ENCODE data around the gene FSIP1. TPM values are rescaled to one million over a fixed set of nuclear protein-coding genes. Genes with fewer than 3 reads are reported as not detected.

The FSIP1 gene
- total and polyA plus RNA-seq, 8 donors = 0.11 to 0.64 (median 0.38) TPM

DNA sequence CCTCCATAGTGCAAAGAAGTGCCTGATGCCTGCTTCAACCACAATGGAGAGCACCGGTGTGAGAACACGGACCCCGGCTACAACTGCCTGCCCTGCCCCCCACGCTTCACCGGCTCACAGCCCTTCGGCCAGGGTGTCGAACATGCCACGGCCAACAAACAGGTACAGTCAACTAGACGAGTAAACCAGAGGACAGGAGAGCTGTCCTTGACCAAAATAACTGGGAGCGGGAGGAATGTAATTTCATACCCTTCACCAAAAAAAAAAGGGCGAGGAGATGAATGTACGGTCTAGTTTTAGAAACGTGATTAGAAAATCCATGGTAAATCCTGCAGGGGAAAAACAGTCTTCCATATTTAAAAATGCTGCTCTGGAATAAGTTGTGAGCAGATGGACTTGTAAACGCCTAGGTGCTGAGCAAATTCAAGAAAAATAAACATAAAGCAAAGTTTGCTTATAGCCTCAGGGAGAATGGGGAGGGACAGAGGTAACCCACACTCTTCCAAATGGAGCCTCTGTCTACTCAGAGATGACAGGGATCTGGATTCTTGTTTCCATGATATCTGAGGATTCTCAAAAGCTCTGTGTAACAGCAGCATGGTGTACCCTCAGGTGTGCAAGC, 193.3 kb downstream of the FSIP1 start:
- Histone ChIP-seq H3K4me1 (no peaks in the 10 kb centered on the region), H3K27ac (no peak overlapping the region), H3K27me3 (no peaks in the 10 kb centered on the region), H3K36me3 (peaks cover 3 to 59% (median 16%) of the 10 kb centered on the region in 3 donors), H3K9me3 (no peaks in the 10 kb centered on the region), H3K4me3 (no peak overlapping the region)
- WGBS, 2 donors = 89 to 91% methylated on average over 14 of the region's 14 CpGs
- TF ChIP-seq, protein P1, sequence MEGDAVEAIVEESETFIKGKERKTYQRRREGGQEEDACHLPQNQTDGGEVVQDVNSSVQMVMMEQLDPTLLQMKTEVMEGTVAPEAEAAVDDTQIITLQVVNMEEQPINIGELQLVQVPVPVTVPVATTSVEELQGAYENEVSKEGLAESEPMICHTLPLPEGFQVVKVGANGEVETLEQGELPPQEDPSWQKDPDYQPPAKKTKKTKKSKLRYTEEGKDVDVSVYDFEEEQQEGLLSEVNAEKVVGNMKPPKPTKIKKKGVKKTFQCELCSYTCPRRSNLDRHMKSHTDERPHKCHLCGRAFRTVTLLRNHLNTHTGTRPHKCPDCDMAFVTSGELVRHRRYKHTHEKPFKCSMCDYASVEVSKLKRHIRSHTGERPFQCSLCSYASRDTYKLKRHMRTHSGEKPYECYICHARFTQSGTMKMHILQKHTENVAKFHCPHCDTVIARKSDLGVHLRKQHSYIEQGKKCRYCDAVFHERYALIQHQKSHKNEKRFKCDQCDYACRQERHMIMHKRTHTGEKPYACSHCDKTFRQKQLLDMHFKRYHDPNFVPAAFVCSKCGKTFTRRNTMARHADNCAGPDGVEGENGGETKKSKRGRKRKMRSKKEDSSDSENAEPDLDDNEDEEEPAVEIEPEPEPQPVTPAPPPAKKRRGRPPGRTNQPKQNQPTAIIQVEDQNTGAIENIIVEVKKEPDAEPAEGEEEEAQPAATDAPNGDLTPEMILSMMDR (IDR thresholded peaks at IDR 0.05) = no peak
- ATAC-seq (no peak), FAIRE-seq (no peak), DNase-seq (no peak)
- intact Hi-C loops (cut with DNase I) = loop anchor here in 1 of 3 donors (10.0 kb wide), 1 partner anchor 765 kb away; no protein-coding TSS in a partner anchor

DNA sequence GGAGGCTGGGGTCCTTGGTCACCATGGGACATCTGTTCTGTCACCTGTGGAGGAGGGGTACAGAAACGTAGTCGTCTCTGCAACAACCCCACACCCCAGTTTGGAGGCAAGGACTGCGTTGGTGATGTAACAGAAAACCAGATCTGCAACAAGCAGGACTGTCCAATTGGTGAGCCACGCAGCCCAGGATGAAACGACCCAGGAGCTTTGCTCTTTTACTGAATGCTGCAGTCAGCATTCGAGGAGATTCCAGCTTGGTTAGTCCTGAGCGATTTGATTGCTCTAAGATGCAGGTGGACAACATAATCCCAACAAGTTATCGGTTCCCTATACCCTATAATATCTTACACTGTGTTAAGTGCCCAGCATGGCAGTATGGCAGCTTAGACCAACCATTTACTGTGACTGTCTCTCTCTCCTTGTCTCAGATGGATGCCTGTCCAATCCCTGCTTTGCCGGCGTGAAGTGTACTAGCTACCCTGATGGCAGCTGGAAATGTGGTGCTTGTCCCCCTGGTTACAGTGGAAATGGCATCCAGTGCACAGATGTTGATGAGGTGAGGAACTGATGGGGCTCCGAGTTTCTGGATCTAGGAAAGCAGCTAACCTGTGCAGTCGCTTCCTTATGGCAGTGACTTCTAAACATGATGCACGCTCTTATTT, 194.0 kb downstream of the FSIP1 start:
- ATAC-seq (no peak), FAIRE-seq (no peak), DNase-seq (no peak)
- Histone ChIP-seq H3K9me3 (no peaks in the 10 kb centered on the region), H3K27ac (no peak overlapping the region), H3K27me3 (no peaks in the 10 kb centered on the region), H3K36me3 (peaks cover 3 to 53% (median 16%) of the 10 kb centered on the region in 3 donors), H3K4me3 (no peak overlapping the region), H3K4me1 (no peaks in the 10 kb centered on the region)
- TF ChIP-seq, protein P1 (IDR thresholded peaks at IDR 0.05) = no peak
- intact Hi-C loops (cut with DNase I) = loop anchor here in 1 of 3 donors (10.0 kb wide), 1 partner anchor 764 kb away; no protein-coding TSS in a partner anchor
- WGBS, 2 donors = 88 to 96% methylated on average over 13 of the region's 13 CpGs

DNA sequence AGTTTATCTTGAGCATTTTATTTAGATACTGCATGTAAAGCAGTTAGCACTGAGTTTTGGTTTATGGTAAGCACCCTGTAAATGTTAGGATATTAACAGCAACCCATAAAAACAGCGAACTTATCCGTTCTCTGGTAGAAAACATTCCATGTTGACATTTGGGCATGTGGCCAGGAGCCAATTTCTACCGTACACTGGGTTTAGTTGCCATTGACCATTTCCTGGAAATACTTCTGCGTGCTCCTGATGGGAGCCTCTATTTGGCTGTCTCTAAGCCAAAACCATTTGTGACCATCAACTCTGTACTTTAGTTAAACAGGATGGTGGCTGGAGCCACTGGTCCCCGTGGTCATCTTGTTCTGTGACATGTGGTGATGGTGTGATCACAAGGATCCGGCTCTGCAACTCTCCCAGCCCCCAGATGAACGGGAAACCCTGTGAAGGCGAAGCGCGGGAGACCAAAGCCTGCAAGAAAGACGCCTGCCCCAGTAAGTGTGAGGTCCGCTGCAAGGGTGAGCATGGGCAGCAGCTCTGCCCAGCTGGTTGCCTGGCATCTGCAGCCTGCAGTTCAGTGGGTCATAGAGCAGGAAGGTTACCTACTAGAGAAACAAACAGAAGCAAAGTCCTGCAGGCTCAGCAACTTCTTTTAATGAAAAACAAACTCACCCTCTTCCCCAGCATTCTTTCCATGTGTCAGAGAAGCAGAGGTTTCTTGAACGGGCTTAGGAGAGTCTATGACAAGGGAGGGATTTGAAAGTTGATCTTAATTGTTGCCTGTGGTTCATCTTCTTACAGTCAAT, 194.7 kb downstream of the FSIP1 start:
- no peak for ATAC-seq
- intact Hi-C loops (cut with DNase I) = loop anchor here in 1 of 3 donors (10.0 kb wide), 1 partner anchor 763 kb away; no protein-coding TSS in a partner anchor

DNA sequence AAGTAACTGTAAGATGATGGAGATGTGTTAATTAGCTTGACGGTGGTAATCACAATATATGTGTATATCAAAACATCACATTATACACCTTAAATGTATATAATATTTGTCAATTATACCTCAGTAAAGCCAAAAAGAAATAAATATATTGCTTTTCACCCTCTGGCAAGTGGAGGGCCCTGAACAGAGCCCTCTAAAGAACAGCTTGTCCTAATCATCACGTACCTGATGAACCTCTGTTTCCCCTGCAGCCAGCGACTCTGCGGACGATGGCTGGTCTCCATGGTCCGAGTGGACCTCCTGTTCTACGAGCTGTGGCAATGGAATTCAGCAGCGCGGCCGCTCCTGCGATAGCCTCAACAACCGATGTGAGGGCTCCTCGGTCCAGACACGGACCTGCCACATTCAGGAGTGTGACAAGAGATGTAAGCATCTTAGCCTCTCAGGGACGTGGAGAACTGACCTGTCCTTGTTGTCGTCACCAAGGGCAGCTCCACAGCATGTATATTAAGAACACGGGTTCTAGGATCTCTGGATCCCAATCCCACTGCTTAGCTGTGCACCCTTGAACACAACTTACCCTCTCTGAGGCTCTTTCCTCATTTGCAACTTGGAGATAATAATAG, 195.4 kb downstream of the FSIP1 start:
- H3K27ac ChIP-seq = no peak overlapping the region
- TF ChIP-seq, protein P1 (IDR thresholded peaks at IDR 0.05) = no peak
- no peaks in the 10 kb centered on the region for H3K27me3 ChIP-seq
- H3K4me1 ChIP-seq = no peaks in the 10 kb centered on the region
- intact Hi-C loops (cut with DNase I) = loop anchor here in 1 of 3 donors (10.0 kb wide), 1 partner anchor 762 kb away; no protein-coding TSS in a partner anchor
- FAIRE-seq (no peak), ATAC-seq (no peak), DNase-seq (no peak)
- H3K9me3 ChIP-seq = no peaks in the 10 kb centered on the region
- 89 to 96% methylated on average over 17 of the region's 17 CpGs for WGBS, 2 donors
- H3K4me3 ChIP-seq = no peak overlapping the region
- peaks cover 3 to 41% (median 16%) of the 10 kb centered on the region in 3 donors for H3K36me3 ChIP-seq

More for the DNA sequence above, 194.7 kb downstream of the FSIP1 start:
- no peak for FAIRE-seq
- DNase-seq = no peak
- Histone ChIP-seq H3K4me3 (no peak overlapping the region), H3K9me3 (no peaks in the 10 kb centered on the region), H3K27ac (no peak overlapping the region), H3K27me3 (no peaks in the 10 kb centered on the region), H3K36me3 (peaks cover 3 to 48% (median 16%) of the 10 kb centered on the region in 3 donors), H3K4me1 (no peaks in the 10 kb centered on the region)
- WGBS, 2 donors = 78 to 87% methylated on average over 13 of the region's 13 CpGs
- TF ChIP-seq, protein P1 (IDR thresholded peaks at IDR 0.05) = no peak
